Hematopoietic multipotent progenitor cell treated with erythropoietin and hydrocortisone succinate and interleukin-3 and kit ligand, for 15 days (in vitro differentiated cells): ENCODE results near the gene TYSND1.
"Not testable (repeated sequence)": the region's sequence is repeated elsewhere in the genome, so short reads cannot be mapped to it uniquely, and the experiment has no call there.

ENCODE experiments used
- DNase-seq: peaks from one replicate; pipeline ENCODE4 v3.0.0-alpha.2; 2015; ENCODE audit warnings: low spot score

TYSND1 gene

DNA sequence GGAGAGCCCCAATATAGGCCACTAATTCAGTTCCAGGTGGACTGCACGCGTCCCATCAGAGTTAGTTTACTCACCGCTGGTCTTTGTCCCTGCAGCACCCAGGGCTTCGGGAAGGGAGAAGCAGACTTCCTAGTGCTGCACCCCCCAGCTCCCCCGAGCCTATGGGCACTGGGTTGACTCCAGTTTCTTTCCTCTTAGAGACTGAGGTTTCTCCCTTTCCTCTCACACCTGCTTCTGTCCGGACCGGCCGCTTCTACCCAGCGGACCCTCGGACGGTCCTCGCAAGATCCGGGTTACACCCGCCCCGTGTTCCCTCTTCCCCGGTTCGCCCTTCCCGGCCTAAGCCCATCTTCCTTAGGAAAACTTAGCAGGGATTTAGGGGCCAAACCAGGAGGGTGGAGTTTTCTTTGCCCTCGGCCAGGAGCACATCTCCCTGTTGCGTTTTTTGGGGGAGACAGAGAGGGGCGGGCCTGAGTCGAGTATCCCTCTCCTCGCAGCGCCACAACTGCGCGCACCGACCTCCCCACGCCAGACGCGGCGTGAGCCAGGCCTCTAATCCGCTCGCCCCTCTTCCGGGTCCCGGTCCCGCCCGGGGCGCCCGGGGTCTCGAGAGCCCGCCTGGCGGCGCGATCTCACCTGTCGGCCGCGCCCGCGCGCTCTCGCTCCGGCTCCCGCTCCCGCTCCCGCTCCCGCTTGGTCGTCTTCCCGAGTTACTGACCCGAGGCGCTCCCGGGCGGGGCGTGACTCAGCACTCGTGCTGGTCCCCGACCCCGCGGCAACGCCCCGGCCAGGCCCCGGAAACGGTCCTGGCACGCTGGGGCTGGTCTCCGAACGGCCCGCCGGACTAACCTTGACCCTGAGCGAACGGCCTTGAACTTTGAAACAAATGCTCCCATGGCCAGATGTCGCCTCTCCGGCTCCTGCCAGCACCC, 14.1 kb downstream of the TYSND1 start, which contains the start of gene AIFM2:
TSS of gene AIFM2 (minus strand) at position 728 of the 932 bp plus-strand sequence. CDS start 8,741 bp downstream, outside the sequence.
- DNase-seq, result peak; percentile 51

DNA sequence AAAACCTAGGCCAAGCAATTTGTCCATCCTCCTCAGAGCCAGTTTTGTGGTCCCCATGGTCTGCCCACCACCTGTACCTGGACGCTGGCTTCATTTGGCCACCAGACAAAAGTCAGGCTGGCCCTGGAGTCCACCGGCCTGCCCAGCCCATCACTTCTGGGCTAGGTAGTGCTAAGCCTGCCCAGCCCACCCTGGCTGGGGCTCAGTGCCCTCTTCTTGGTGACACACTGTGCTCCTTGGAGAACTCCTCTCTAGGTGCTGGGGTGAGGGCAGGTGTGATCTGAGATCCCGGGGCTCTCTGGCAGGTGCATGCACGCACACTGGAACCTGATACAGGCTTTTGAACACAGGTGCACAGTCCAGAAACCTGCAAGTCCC, 15.0 kb downstream of the TYSND1 start:
- no peak for DNase-seq

DNA sequence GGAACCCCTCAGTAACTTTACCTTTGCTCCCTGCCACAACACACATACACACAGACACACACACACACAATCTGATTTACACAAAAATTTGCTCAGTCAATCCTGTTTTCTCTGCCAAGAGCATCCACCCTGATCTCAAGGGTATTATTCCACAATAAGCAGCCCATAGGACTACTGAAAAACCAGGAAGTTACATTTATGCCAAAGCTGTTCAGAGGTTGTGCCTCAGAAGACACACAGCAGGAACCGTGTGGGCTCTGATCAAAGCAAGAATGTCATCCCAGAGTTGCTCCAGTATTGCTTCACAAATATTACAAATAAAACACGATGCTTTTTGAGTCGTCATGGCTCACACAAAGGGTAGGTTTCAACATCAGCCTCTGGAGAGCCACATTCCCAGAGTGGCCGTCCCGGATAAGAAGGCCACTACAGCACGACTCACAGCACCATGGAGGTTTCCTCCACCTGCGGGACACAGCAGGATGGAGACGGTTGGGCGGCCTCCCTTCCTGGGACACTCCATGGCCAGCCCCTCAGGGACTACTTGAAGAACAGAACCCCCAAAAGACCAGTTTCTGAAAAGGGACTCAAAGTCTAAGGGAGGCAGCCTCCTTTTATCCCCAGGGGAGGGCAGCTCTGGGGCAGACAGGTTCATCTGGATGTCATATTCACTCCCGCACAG, 15.5 kb downstream of the TYSND1 start:
- no peak for DNase-seq

DNA sequence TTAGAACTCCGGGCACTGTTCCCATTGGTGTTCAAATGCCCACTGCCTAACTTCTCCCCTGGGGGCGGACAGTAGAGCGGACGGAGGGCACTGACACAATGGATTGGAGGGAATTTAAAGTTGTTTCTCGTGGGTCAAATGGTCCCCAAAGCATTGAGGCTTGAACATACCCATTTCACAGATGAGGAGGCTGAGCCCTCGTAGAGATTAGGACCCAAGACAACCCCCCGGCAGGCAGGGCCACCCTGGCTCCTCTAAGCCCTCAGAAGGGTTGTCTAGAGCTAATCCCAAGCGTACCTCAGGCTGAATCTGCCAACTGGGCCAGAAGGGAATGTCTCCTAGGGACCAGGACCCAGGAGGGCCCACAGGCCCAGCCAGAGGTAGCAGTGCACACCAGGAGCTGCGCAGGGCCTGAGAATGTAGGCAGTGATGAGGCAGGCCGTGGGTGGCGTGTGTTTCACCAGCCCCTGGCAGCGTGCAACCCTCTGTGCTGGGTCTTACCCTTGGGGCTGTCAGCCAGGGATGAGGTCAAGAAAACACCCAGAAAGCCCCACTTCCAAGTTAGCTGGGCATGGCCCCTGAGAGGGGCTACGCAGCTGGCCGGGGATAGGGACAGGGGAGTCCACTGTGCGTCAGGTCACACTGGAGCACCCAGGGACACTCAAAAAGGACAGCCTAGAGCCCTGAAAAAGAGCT, 19.7 kb downstream of the TYSND1 start:
- DNase-seq, result no peak

DNA sequence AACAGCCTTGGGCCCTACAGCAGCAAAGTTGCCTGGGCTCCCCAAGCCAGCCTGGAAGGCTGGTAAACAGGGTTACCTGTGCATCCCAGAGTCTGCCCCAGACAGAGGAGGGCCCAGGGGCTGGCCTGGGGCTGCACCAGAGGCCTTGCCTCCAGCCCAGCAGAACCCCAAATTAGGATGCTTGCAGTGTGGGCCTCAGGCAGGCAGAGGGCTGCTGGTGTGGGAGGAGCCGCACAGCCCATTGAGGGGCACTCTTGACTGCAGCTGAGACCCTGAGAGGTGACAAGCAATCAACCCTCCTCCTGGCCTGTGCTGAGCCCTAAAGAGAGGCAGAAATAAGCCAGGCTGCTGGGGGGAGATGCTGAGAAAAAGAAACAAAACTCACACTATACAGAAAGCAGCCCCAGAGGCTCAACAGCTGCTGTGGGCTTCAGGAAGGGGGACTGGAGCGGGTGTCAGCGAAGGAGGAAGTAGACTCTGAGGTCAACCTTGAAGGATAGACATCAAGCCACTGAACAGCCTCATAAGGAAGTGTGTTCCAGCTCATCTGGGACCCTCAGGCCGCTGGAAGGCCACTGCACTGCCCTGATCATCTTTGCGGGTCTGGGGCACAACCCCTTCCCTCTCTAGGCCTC, 20.5 kb downstream of the TYSND1 start:
- no peak for DNase-seq

DNA sequence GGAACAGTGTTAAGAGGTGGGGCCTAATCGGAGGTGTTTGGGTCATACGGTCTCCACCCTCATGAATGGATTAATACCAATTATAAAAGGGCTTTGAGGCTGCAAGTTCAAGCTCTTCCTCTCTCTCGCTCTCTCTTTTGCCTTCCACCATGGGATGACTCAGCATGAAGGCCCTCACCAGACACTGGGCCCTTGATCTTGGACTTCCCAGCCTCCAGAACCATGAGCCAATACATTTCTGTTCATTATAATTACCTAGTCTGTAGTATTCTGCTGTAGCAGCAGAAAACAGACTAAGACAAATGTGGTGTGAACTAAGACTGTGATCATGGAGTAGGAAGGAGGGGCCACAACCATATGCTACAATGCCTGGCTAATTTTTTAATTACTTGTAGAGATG, 21.6 kb downstream of the TYSND1 start:
- no peak for DNase-seq

DNA sequence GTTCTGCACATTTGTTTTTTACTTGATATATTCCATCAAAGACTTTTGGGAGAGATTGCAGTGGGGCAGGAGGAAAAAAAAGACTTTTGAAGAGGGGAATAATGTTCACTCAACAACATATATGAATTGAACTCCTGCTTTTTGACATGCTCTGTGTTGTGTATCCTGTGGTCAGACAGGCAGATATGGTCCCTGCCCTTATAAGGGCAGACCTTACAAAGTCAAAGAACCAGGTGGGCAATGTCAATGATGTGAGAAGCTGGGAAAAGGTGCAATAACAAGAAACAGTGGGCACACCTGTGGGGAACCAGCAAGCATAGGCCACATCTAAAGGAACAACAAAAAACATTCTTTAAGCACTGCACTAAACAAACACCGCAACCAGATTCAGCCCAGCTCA, 22.1 kb downstream of the TYSND1 start:
- no peak for DNase-seq

DNA sequence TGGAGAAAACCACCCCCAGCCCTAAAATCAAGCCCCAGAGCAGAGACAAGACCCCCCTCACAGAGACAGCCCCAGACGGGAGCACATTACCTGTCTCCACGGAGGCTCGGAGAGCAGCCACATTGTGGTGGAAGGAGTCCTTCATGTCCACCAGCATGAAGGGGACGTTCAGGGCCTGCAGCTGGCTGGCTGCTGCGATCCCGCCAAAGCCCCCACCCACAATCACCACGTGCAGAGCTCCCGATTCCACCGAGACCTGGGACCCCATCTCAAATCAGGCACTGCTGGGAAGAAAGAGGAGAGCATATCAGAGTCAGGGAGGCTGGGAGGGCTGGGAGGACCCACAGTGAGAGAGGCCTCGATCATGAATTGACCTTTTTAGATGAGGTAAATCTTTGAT, 22.7 kb downstream of the TYSND1 start:
- no peak for DNase-seq

DNA sequence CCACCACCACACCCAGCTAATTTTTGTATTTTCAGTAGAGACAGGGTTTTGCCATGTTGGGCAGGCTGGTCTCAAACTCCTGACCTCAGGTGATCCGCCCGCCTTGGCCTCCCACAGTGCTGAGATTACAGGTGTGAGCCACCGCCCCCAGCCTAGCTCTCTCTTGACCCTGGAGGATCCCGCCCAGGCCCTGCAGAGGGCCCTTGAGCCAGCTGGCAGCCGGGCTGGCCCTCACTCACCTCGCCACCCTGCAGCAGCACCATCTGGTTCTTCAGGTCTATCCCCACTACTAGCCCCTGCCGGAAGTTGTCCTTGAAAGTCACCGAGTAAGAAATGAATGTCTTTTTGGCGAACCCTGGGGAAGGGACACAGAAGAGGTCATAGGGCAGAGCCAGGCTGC, 23.3 kb downstream of the TYSND1 start:
- DNase-seq, result not testable (repeated sequence)

DNA sequence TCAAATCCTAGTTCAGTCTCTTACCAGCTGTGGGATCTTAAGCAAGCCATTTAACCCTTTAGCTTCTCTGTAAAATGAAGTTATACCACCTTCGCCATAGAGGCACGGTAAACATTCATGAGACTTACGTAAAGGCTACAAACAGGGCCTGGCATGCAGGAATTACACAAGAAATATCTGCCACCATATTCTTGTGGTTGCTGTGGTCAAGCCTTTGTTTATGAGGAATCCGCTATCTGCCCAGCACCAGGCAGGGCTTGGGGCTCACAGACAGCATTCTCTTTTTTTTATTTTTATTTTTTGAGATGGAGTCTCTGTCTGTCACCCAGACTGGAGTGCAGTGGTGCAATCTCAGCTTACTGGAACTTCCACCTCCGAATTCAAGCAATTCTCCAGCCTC, 23.8 kb downstream of the TYSND1 start:
- DNase-seq, result no peak

DNA sequence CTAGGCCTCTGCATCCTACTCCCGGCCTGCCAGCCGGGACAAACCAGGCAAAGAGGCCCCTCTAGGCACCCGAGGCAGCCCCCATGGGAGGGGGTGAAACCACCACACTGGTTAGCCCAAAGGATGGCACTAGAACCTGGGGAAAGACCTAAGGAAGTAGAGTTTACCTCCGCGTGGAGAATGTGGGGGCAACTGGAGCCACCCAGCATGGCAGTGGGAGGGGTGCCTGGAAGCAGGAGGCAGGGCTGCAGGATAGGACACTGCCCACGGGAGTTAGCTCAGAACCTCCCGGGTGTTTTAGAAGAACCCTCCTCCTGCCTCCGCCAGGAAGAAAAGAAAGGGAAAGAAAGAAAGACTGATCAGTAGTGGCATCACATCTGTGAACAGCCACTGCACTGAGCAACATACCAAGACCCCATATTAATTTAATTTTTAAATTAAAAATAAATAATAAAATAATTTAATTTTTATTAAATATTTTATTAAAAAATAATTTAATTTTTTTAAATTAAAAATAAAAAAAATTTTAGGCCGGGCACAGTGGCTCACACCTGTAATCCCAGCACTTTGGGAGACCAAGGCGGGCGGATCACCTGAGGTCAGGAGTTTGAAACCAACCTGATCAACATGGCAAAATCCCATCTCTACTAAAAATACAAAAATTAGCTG, 25.1 kb downstream of the TYSND1 start:
- DNase-seq, result no peak

DNA sequence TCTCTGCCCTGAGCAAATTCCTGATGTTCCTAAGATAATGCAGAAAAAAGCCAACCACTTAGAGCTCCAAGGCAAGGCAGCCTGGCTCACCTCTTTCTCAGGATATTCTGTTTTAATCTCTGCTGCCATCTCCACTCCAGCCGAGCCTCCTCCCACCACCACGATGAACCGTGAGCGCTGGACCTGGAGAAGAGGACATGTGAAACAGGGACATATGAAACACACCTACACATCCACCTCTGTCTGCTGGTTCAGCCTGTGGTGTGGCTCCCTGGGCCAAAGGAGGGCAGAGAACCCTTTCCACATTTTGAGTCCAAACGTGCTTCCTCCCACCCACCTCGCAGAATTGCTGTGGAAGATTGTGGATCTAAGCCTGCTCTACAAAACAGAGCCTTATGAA, 26.1 kb downstream of the TYSND1 start:
- DNase-seq, result no peak

DNA sequence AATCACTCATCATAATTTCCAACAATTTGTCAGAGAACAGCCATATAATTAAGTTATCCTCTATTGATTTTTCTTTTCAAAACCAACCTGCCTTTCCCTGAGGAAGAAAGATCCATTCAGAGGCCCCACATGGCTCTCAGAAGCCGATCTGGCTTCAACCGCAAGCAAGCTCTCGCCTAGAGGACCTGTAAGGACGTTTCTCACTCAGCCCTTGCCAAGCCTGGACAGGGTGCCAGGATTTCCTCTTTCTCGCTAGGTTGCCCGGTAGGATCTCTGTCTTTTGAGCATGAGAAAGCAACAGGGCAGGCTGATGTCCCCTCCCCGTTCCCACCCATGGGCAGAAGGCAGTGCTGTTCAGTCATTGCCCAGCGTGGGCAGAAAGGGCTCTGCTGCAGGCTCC, 26.9 kb downstream of the TYSND1 start:
- DNase-seq, result no peak

DNA sequence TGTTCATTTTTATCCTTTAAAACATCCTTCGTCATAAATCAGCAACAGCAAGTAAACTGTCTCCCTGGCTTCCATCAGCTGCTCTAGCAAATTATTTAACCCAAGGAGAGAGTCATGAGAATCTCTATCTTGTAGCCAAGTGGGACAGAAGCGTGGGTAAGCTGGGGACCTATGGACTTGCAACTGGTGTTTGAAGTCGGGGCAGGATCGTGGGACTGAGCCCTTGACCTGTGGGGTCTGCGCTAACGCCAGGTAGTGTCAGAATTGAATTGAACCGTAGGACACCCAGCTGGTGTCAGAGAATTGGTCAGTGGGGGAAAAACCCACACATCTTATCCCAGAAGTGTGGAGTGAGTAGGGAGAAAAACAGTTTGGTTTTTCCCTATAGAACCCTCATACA, 27.3 kb downstream of the TYSND1 start:
- no peak for DNase-seq

DNA sequence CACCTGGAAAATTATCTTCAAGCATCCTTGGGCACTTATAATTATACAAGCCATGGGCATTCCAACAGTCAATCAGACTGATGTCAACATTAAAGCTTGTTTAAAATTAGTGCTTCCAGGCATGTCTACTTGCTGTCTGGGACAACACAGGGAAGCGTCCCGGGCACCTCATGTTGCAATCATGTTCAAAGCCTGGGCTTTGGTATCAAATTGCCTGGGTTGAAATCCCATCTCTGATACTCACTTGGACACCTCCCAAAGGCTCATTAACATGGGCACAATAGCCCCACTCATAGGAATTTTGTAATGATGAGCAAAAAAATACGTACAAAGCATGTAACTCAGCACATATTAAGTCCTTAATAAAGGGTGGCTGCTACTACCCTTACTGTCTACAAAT, 28.3 kb downstream of the TYSND1 start:
- DNase-seq, result no peak

DNA sequence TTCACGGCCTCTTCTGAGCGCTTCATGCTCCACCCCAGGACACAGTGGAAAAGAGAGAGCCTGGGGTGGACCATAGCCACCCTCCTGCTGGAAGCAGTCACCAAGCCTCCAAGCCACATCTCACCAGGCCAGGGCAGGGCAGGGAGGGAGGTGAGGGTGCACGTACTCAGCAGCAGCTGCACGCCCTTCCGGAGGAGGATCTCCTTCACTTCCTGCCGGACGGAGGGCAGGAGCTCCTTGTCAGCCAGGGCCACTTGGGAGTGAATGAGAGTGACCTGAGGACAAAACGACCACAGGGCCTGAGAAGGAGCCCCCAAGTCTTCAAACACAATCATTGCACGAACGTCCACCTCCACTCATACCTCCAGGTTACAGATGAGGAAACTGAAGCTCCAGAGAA, 28.9 kb downstream of the TYSND1 start:
- no peak for DNase-seq

DNA sequence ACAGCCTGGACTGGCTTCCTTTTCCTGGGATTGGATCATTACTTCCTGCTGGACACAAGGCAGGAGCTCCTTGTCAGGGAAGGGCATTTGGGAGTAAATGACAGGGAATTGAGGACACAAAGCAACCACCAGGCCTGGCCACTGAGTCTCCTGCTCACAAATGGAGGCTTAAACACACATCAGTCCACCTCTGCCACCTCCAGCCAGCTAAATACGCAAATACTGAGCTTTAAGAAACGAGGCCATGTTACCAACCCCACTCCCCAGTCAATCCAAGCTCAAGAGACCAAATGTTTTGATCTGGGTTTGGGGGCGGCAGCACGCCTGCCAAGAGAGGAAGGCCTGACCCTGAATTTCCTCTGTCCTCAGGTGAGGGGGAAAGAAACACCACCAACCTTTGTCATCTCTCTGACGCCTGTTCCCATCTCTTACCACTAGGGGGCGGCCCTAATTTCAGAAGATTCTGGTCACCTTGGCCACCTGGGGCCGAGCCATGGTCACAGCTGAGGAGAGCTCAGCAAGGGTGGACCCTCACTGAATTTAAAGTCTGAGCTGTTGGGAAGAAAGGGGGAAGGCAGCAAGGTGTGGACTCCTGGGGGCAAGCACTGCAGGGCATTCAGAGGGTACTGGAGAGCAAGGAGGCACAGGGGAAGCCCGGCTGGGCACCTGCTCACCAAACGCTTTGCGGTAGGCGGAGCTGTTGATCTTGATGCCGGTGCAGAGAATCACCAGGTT, 30.4 kb downstream of the TYSND1 start:
- peak; percentile 68 for DNase-seq

DNA sequence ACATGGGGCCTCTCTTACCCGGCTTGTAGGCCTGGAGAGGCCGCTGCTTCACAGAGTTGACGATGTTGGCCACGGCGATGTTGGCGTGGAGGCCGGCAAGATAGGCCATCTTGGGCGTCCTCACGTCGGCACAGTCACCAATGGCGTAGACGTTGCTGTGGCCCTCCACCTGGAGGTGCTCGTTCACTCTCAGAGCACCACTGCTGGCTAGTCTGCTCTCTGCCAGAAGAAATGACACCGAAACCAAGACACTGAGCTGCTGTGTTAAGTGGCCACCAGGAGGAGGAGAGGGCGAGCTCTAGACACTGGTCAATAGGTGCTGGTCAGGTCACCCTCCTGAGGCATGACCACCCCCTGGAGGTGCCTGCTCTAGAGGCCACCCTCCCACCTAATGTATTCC, 31.6 kb downstream of the TYSND1 start:
- DNase-seq, result no peak

DNA sequence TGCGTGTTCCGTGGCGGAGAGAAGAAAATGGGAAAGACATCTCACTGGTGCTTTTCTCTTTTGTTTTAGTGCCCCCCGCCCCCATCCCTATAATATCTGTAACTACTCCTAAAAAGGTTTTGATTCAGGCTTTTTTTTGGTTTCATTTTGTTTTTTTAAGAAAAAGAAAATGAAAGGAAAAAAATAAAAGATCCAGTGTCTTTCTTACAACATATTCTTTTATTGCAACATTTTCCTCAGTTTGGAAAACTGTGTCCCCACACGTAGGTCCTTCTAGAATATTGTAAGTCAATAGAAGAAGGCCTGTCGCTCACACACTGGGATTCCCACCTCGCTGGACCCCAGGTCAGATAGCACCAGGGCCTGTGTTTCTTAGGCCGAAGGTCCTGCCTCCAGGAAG, 34.4 kb downstream of the TYSND1 start:
- DNase-seq, result no peak

DNA sequence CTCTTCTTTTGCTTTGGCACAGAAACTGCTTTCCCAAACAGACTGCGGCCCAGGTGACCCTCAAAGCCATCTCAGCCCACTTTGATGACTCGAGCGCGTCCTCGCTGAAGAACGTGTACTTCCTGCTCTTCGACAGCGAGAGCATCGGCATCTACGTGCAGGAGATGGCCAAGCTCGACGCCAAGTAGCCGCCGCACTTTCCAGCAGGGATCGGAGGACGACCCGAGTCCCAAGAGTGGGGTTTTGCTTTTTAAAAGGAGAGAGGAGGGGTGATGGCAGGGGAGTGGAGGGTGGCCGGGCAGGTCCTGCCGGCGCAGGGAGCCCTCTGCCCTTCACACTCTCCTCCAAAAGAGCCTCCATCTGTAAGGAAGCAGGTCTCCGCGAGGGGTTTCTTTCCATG, 35.0 kb downstream of the TYSND1 start:
- DNase-seq, result no peak
